NCI-H2107 treated with DMSO at 0.1 percent for 48 hours (cell line): ENCODE measurements around the gene NR4A1.
A peak's percentile ranks its signal among the peaks of the same experiment; 100 is the strongest.

Source experiments
- DNase-seq: peaks from one replicate; lab custom pipeline; 2025; ENCODE audit not compliant: unreplicated experiment; lab: John Stamatoyannopoulos, UW

Gene NR4A1

GRCh38 chr12:52074971-52075724 is 23.9 kb downstream of the NR4A1 start:
- peak; percentile 65 for DNase-seq

DNA sequence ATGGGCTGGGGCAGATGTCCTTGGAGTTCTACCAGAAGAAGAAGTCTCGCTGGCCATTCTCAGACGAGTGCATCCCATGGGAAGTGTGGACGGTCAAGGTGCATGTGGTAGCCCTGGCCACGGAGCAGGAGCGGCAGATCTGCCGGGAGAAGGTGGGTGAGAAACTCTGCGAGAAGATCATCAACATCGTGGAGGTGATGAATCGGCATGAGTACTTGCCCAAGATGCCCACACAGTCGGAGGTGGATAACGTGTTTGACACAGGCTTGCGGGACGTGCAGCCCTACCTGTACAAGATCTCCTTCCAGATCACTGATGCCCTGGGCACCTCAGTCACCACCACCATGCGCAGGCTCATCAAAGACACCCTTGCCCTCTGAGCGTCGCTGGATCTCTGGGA is 25.6 kb downstream of the NR4A1 start:
- DNase-seq = no peak

GRCh38 chr12:52078276-52078675 is 27.0 kb downstream of the NR4A1 start:
- DNase-seq = no peak

DNA sequence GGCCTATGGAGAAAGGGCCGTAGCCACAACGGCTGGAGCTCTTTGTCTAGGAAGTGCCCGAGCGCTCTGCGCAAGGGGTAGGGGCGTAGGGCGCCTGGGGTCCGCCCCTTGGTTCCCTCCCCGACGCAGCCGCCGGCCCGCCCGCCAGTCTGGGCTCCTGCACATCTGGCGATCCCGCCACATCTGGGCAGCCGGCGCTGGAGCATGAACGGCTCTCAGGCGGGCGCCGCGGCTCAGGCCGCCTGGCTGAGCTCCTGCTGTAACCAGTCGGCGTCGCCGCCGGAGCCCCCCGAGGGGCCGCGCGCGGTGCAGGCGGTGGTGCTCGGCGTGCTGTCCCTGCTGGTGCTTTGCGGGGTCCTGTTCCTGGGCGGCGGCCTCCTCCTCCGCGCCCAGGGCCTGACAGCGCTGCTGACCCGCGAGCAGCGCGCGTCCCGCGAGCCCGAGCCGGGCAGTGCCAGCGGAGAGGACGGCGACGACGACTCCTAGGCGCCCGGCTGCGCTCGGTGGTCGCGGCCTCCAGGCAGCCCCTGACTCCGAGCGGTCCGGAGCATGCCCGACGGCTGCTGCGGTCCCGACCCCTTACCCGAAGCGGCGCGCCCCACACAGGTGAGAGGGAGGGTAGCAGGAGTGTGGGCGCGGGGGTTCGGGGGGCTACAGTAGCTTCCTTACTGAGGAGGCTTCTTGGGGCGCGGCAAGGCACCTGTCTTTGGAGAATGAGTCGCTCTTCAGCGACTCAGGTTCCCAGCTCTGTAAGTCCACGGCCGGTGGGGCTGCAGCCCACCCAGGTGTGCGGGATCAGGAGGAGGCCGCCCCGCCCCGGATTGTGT is 28.5 kb downstream of the NR4A1 start, which contains the start of gene SMIM41:
Gene SMIM41, plus strand, starts transcription at position 129 of the 827 bp plus-strand sequence. Its CDS starts 76 bp downstream, at position 205.
- no peak for DNase-seq

DNA sequence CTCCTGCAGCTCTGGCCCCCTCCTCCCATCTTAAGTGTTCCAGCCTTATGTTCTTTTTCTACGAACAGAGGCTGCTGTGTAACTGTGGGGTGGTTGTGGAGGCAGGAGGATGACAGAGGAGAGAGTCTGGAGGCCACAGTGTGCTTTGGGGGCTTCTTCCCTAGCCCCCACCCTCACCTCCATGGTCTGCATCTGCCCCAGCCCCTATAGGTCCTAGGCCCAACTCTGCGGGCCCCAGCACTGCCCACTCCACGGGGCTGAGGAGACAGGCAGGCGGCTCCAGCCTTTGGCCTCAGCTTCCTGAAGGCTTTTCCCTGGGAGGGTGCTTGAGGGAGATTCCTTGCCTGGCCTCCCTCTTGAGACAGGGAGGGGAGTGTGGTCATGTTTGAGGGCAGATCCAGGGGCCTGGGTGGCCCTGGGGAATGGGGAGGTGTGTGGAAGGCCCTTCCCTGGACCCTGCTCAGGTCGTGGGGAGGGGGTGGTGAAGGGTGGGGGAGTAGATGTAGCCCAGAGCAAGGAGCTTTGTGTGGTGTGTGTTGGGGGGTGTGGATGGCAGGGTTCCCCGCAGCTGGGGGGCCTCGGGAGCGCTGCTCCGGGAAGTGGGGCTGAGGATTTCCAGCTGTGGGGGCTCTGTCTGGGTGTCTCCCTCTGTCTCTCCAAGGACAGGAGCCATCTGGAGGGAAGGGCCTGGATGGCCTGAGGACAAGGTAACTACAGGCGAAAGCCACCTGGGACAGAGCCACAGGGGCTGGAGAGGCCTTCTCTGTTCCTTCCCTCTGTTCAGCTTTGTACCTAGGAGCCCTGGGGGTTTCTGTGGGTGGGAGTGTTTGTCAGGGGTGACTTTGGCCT is 29.4 kb downstream of the NR4A1 start:
- DNase-seq = no peak

DNA sequence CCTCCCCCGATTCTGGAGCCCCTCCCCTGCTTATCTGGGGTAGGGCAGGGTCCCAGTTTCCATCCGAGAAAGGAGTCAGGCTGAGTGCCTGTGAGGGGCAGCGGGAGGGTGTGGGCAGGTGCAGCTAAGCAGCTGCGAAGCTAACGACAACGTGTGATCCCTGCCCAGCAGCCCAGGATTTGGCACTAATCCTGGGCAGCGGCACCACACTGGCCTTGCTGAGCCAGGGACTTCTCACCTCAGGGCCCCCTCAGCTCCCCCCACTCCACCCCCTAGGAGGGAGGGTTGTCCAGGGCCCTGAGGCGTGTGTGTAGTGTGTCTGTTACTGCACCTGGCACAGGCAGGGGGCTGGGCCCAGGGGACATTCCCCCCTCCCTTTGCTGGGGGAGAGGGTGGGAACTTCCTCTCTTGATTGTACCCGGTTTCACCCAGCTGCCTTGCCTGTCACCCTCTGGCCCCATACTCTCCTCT is 30.1 kb downstream of the NR4A1 start:
- DNase-seq = peak; percentile 77

DNA sequence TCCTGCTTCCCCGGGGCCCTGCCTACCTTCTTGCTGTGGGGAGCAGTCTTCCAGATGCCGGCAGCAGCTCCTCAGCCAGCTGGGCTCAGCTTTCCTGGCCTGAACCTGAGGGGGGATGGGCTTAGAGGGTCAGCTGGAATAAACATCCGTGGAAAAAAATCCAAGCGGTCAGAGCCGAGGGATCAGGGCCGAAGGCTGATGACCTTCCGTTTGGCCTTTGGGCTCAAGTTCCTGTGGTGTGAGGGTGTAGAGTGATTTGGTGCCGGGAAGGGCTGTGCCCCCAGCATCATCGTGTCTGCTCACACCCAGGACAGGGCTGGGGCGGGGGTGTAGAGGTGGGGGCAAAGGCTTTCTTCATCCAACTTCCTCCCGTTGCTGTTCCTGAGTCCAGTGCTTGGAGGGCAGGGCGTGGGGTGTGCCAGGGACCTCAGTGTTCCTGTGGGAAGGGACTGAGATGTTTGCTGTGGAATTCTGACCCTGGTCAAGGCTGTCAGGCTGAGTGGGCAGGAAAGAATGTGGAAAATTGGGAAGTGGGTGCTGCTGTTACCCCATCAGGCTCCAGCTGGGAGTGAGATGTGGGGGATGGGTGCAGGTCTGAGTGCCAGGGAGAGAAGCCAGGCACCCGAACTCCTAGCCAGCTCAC is 30.9 kb downstream of the NR4A1 start:
- no peak for DNase-seq

DNA sequence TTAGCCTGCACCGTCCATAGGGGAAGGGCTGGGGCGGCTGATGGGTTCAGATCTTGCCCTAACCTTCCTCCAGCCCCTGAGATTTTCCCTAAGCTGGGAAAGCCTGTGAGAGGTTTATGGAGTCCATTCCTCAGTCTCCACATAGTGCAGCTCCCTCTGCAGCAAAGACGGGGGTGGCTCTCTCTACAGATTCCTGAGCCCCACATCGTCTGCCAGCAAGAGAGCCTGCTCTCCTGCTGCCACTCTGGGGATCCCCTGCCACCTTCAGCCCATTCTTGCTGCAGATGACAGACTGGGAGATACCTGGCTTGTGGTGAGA is 31.4 kb downstream of the NR4A1 start:
- DNase-seq = peak; percentile 47

- peak; percentile 89 for DNase-seq
These were observed 31.9 kb downstream of the NR4A1 start for GRCh38 chr12:52082988-52083637.

GRCh38 chr12:52083638-52083996 is 32.4 kb downstream of the NR4A1 start:
- no peak for DNase-seq

GRCh38 chr12:52084491-52085231 is 33.4 kb downstream of the NR4A1 start:
- DNase-seq = no peak

GRCh38 chr12:52085682-52086180 is 34.5 kb downstream of the NR4A1 start:
- no peak for DNase-seq

DNA sequence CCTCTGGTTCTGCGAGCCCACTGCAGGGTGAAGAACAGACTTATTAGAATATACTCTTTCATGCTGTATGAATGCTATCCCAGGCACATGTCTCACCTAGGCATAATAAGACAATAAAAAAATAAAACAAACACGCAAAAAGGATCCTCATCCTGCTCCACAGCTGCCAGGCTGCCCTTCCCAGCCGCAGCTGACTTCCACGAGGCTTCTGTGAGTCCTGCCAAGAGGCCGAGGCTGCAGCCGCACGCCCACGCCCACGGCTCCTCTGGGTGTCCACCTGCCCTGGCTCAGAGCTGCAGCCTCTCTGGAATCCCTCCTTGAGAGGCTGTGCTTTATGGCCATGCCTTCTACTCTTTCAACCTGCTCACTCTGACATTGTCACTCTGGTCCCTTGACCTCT is 35.1 kb downstream of the NR4A1 start:
- DNase-seq = peak; percentile 35

DNA sequence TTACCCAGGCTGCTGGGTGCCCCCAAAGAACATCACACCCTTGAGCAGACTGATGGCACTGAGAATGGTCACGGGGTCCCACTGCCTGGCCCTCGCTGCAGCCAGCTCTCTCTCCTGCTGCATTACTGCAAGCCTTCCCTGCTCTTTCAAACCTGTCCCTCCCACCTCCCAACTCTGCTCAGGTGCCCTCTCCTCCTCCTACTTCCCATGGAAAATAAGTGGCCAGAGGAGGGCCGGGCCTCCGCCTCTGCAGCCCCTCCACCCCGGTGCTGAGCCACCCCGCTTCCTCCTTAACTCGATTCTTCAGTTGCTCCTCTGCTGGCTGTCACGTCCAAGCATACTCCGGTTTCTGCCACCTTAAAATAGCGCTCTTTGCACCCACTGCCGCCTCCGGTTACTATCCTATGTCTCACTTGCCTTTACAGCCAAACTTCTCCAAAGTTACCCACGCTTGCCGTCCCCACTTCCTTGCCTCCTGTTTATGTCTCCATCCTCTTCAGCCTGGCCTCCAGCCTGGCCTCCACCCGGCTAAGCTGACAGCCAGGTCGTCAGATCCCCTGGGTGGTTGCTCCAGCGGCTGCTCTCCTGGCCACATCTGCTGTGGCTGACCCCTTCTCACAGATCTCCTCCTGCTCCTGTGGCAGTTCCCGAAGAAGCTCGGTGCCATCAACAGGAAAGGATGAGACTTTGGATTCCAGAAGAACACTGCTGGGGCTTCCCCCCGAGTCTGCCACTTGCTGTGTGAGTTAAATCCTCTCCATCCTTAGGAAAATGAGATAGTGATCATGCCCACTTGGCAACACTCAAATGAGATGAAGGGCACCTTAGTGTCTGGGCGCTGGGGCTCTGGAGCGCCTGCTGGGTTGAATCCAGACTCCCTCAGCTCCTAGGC is 35.9 kb downstream of the NR4A1 start:
- DNase-seq = no peak

DNA sequence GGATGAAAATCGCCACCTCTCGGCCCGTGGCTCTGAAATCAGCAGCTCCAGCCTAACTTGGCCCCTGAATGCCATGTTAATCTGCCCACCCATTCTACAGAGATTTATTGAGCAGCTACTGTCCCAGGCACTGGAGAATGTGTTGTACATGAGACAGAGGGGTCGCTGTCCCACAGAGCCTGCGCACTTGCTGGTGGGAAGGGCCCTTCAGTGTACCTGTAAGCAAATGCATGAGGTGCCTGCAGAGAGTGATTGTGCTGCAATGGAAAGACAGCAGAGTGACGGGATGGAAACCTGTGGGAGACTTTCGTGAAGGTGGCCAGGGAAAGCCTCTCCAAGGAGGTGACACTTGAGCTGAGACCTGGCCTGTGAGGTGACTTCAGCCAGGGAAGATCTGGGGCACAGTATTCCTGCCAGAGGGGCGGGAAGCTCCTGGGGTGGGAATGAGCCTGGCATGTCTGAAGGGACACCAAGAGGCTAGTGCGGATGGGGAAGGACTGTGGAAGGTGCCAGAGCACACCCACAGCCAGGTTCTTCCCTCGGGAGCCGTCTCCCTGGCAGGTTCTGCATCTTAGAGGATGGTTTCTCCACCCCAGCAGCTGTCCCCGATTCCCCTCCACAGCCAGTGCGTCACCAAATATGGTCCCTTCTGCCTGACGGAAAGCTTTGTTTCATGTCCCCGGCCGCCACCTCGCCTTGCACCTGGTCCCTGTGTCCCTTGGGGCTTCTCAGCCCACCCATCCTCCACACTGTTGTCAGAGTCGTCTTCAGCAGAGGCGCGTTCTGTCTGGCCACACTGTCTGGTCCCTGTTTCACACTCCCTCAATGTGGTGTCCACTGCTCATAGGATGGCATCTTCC is 36.9 kb downstream of the NR4A1 start:
- peak; percentile 94 for DNase-seq

- DNase-seq = no peak
These were observed 38.2 kb downstream of the NR4A1 start for GRCh38 chr12:52089491-52089890.

DNA sequence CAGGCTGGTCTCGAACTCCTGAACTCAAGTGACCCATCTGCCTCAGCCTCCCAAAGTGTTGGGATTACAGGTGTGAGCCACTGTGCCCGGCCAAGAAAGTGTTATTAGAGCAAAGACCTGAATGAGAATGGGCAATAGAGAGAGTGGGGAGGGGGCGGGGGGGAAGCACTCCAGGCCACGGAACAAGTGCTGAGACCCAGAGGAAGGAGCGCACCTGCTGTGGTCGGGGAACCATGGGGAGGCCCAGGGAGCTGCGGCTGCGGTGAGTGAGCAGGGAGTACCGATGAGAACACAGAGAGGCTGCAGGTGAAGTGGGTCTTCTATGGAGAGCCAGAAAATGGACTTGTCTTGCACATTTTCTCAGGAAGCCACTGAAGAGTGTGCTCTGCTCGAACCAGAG is 39.0 kb downstream of the NR4A1 start:
- DNase-seq = peak; percentile 92

- DNase-seq = no peak
These were observed 39.8 kb downstream of the NR4A1 start for GRCh38 chr12:52091061-52091460.
